Measurements from ENCODE around the gene CFAP90. TPM values are rescaled to one million over a fixed set of nuclear protein-coding genes. Genes with fewer than 3 reads are reported as not detected.

The CFAP90 gene
- total and polyA plus RNA-seq, 12 donors = 0.03 to 0.26 TPM; not detected in 10

- Histone ChIP-seq H3K4me3 (no peak overlapping the region), H3K27me3 (peaks cover 0 to 8% (median 0%) of the 10 kb centered on the region in 7 donors), H3K36me3 (no peaks in the 10 kb centered on the region), H3K9me3 (no peaks in the 10 kb centered on the region), H3K4me1 (peaks cover 0 to 4% (median 0%) of the 10 kb centered on the region in 9 donors), H3K27ac (no peak overlapping the region)
- DNase-seq (no peak), ATAC-seq (peak in 2 of 8 donors; percentile 29 to 42)
- intact Hi-C loops (cut with DNase I) = no loop called here
- TF ChIP-seq, protein P1, sequence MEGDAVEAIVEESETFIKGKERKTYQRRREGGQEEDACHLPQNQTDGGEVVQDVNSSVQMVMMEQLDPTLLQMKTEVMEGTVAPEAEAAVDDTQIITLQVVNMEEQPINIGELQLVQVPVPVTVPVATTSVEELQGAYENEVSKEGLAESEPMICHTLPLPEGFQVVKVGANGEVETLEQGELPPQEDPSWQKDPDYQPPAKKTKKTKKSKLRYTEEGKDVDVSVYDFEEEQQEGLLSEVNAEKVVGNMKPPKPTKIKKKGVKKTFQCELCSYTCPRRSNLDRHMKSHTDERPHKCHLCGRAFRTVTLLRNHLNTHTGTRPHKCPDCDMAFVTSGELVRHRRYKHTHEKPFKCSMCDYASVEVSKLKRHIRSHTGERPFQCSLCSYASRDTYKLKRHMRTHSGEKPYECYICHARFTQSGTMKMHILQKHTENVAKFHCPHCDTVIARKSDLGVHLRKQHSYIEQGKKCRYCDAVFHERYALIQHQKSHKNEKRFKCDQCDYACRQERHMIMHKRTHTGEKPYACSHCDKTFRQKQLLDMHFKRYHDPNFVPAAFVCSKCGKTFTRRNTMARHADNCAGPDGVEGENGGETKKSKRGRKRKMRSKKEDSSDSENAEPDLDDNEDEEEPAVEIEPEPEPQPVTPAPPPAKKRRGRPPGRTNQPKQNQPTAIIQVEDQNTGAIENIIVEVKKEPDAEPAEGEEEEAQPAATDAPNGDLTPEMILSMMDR (IDR thresholded peaks at IDR 0.05) = no peak
- 76 to 81% methylated on average over 14 of the region's 14 CpGs for WGBS, 2 donors
Observed at GRCh38 chr5:7801891-7802614, 48.9 kb downstream of the CFAP90 start.

GRCh38 chr5:7795306-7795705 is 55.6 kb downstream of the CFAP90 start:
- Histone ChIP-seq H3K4me3 (no peak overlapping the region), H3K36me3 (no peaks in the 10 kb centered on the region), H3K27me3 (peaks cover 0 to 9% (median 3%) of the 10 kb centered on the region in 7 donors), H3K4me1 (no peaks in the 10 kb centered on the region), H3K9me3 (no peaks in the 10 kb centered on the region), H3K27ac (no peak overlapping the region)
- ATAC-seq = no peak
- intact Hi-C loops (cut with DNase I) = no loop called here
- DNase-seq = no peak
- TF ChIP-seq, protein P1 (IDR thresholded peaks at IDR 0.05) = no peak
- whole genome bisulfite sequencing, 2 donors = 56 to 76% methylated on average over 3 of the region's 3 CpGs

- H3K4me1 ChIP-seq = no peaks in the 10 kb centered on the region
- 62 to 63% methylated on average over 1 of the region's 1 CpG for WGBS, 2 donors
- no peak overlapping the region for H3K27ac ChIP-seq
- H3K9me3 ChIP-seq = no peaks in the 10 kb centered on the region
- intact Hi-C loops (cut with DNase I) = no loop called here
- H3K4me3 ChIP-seq = no peak overlapping the region
- ATAC-seq = no peak
- TF ChIP-seq, protein P1 (IDR thresholded peaks at IDR 0.05) = no peak
- H3K36me3 ChIP-seq = no peaks in the 10 kb centered on the region
- no peak for DNase-seq
- H3K27me3 ChIP-seq = peaks cover 0 to 9% (median 3%) of the 10 kb centered on the region in 7 donors
Observed at GRCh38 chr5:7794823-7795222, 56.1 kb downstream of the CFAP90 start.

GRCh38 chr5:7794311-7794710 is 56.6 kb downstream of the CFAP90 start:
- Histone ChIP-seq H3K27ac (no peak overlapping the region), H3K4me3 (no peak overlapping the region), H3K36me3 (no peaks in the 10 kb centered on the region), H3K9me3 (no peaks in the 10 kb centered on the region), H3K4me1 (no peaks in the 10 kb centered on the region), H3K27me3 (peaks cover 0 to 9% (median 4%) of the 10 kb centered on the region in 7 donors)
- TF ChIP-seq, protein P1 (IDR thresholded peaks at IDR 0.05) = no peak
- intact Hi-C loops (cut with DNase I) = no loop called here
- WGBS, 2 donors = 48 to 56% methylated on average over 5 of the region's 5 CpGs
- ATAC-seq (no peak), DNase-seq (no peak)

All from heart right ventricle (tissue), 16 donors.